ENCODE data around the gene PRTN3.

DNA sequence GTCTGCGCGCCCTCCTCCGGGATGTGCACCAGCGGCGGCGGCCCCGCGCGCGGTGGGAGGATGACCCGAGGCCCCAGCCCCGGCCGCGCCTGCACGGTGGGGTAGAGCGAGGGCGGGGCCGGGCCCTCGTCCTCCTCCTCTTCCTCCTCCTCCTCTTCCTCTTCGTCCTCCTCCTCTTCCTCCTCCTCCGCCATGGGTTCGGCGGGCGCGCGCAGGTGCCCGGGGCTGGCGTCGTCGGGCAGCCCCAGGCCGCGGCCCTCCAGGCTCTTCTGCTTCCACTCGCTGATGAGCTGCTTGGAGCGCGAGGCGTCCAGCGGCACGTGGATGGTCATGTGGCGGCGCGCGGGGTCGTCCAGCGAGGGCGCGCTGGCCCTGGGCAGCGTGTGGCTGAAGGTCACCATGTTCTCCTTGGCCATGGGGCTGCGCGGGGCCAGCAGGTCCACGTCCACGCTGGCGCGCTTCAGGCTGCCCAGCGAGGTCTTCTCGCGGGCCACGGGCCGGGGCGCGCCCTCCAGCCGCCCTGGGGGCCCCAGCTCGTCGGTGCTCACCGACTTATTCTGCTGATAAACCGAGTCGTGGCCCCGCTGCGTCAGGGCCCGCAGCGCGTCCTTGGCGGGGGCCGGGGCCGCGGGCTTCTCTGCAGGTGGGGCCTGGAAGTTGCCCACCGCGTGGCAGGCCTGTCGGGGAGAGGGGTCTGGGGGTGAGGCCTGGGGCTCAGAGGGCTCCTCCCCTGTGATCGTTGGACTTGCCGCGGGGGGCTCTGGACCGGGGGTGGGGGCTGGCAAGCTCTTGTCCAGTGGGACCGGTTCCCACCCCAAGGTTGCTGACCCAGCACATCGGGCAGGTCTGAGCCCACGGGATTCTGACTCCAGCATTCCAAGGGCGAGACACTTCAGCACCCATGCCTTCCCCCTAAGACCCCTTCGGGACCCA, 27.3 kb upstream of the PRTN3 start:
- TF ChIP-seq, protein P1, sequence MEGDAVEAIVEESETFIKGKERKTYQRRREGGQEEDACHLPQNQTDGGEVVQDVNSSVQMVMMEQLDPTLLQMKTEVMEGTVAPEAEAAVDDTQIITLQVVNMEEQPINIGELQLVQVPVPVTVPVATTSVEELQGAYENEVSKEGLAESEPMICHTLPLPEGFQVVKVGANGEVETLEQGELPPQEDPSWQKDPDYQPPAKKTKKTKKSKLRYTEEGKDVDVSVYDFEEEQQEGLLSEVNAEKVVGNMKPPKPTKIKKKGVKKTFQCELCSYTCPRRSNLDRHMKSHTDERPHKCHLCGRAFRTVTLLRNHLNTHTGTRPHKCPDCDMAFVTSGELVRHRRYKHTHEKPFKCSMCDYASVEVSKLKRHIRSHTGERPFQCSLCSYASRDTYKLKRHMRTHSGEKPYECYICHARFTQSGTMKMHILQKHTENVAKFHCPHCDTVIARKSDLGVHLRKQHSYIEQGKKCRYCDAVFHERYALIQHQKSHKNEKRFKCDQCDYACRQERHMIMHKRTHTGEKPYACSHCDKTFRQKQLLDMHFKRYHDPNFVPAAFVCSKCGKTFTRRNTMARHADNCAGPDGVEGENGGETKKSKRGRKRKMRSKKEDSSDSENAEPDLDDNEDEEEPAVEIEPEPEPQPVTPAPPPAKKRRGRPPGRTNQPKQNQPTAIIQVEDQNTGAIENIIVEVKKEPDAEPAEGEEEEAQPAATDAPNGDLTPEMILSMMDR (IDR thresholded peaks at IDR 0.05): no peak
- TF ChIP-seq POLR2A (IDR thresholded peaks at IDR 0.05): no peak
